Measurements from ENCODE around the gene KCNIP4. TPM values are rescaled to one million over a fixed set of nuclear protein-coding genes. Genes with fewer than 3 reads are reported as not detected.

Gene KCNIP4
- total RNA-seq, 1 experiment from 2014 or later: not detected

DNA sequence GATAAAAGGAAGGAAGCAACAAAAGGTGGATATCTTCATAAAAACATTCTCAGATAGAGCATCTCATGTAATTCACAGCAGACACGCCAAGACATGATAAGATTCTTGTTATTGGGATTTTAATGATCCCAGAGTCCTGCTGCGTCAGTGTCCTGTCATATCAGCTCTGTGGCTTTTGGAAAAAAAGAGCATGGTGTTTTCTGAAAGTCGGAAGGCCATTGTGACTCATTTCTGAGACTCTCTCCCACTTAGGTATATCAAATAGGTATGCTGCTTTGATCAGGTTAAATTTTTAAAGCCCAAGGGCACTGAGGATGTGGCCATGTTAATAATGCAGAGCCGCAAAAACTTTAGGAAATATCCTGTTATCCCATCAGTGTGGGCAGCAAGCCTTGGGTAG is 481.0 kb downstream of the KCNIP4 start:
- no peak for DNase-seq (ENCODE audit: low spot score)

DNA sequence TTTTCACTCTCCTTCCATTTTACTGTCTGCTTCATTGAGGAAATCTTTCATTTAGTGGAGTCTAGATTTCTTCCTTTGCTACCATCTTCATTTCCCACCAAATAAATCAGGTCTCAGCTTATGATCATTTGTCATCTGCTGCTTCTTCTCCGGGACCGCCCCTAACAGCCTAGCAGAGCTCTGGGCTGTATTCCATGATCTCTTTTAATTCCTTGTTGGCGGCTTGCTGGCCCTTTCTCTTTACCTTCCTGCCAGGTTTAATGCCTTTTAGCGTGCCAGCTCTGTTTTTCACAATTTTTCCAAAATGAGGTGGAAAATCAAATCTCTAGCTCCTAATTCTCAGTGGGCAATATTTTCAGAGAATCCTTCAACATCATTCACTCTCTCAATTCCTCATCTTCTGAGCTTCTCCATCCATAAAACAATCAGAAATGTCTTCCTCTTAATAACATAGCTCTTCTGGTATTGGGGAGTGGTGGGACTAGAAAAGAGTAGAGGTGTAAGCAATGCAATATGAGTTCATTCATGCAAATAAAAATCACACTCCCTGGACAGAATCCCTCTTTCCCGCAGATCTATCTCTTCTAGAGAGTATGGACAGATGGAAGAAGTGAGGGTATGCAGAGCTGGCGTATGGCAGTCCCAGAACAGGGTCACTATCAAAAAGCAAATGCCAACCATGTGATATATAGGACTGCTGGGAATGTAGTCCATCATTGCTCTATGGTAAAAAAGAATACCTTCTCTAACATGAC is 491.3 kb downstream of the KCNIP4 start:
- DNase-seq (ENCODE audit: low spot score): no peak

DNA sequence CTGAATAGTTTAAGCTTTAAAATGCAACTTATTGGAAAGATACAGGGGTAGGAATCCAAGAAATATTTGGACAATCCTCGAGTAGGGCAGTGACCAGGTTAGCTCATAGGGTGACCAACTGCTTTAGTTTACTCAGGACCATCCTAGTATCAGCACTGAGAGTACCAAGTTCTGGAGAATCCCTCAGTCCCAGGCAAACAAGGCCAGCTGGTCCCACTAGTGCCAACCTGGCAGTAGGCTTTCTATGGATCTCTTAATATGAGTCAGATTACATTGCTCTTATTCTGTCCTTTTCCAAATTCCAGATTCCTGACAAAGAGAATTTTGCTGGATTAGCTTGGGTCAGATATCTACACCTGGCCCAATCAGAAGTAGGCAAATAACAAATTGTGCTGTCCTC is 493.7 kb downstream of the KCNIP4 start:
- no peak for DNase-seq (ENCODE audit: low spot score)

DNA sequence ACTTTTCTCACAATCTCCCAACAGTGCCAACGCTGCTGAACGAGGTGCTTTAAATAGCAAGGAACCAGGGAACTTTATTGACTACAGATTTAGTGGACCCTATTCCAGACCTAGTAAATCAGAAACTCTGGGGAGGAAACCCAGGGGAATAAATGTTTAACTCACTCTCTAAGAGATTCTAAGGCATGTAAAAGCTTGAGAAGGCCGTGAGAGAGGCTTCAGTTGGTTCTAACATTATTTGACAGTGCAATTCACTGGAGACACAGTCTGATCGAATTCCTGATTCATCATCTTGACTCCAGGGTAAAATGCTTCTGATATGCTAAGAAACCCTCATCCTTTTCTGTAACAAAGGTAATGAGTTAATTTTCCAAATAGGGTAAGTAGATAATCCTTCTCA is 494.4 kb downstream of the KCNIP4 start:
- no peak for DNase-seq (ENCODE audit: low spot score)

DNA sequence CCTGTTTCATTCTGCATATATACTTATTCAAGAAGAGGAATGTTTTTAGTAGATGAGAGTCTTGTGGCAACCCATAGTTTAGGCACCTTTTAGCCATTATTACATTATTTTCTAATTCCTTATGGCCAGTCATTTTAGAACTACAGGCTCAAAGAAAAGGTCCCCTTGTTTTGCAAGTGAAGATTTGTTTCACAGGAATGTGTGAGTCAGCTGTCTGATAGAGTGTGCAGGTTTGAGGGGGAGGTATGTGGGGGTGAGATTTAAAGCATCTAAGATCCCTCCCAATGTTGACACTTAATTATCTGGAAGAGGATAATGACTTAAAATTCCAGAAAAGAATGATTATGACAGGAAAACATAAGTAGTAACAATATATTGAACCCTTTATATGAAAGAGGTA is 495.6 kb downstream of the KCNIP4 start:
- no peak for DNase-seq (ENCODE audit: low spot score)

DNA sequence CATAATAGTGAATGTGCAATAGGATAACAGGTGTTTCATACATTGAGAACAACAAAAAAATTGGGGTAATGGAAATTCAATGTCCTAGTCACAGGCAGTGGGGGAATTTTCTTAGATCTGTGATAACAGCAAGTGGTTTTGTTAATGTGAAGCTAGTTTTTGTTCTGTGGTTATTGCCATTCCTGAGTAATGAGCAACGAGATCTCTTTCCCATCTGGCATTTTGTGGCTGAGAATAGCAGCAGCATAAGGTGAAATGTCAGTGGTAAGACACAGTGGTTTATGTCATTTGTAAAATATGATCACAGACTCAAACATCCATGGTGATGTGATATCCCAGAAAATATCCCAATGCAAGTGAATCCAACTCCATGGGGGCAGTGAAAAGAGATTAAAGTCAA is 497.5 kb downstream of the KCNIP4 start:
- peak; percentile 46 for DNase-seq (ENCODE audit: low spot score)

DNA sequence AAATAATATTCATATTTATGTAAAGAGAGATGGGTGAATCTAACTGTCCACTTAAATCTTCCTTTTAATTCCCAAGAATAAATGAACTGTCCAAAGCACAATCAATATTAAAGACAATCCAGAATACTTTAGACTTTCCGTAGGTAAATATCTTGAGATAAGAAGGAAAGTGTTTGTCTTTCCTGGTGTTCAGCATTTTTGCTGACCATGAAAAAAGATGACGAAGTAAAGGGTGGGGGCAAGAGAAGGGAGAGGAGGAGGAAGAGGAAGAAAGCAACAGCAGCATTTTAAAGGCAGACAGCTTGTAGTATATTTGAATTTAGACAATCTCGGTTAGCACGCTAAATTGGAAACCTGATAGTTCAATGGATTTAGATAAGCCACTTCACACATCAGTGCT is 498.2 kb downstream of the KCNIP4 start:
- no peak for DNase-seq (ENCODE audit: low spot score)

DNA sequence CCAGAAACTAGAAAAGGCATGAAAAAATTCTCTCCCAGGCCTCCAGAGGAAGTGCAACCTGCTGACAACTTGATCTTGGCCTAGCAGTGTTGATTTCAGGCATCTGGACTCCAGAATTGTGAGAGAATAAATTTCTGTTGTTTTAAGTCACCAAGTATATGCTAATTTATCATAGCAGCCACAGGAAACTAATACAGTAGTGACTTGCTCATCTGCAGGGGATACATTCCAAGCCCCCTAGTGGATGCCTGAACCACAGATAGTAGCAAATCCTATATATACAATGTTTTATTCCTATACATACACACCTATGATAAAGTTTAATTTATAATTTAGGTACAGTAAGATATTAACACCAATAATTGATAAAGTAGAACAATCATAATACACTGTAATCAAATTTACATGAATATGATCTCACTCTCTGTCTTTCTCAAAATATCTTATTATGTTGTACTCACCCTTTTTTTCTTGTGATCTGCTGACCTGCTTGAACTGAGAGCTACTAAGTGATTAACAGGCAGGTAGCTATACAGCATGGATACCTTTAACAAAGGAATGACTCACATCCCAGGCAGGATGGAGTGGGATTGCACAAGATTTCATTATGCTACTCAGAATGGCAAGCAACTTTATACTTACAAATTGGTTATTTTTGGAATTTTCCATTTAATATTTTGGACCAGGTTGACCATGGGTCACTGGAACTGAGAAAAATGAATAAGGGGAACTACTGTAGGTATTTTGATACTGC is 501.1 kb downstream of the KCNIP4 start:
- DNase-seq (ENCODE audit: low spot score): no peak

DNA sequence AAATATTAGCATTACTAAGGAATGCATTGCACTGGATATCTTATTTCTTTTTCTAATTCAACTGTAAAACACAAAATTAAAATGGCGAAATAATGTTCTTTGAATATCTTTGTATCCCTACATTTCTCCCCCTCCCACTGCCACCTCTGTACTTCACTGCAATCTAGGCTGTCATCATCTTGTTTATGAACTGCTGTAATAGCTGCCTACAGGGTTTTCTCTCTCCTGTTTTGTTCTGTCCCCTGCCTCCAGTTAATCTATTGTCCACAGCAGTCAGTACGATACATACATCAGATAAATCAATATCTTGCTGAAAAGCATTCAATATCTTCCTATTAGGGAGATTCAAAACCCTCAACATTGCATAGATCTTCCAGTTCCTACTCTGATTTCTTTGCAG is 528.4 kb downstream of the KCNIP4 start:
- no peak for DNase-seq (ENCODE audit: low spot score)

DNA sequence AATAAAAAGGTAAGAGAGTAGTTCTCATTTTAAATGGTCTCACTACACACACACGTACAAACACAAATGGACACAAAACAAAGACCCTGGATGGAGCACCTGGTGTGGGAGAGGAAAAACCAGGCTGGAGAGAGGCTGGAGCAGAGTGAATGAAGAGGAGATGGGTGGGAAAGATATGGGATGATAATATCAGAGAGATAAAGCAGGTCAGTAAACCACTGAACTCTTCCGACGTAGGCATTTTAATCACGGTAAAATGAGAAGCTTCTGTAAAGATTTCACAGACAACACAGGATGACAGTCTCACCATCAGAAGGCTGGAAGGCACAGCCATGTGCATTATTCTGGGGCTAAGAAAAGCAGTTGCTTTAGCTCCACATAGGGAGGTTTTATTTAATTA is 532.8 kb downstream of the KCNIP4 start:
- no peak for DNase-seq (ENCODE audit: low spot score)

DNA sequence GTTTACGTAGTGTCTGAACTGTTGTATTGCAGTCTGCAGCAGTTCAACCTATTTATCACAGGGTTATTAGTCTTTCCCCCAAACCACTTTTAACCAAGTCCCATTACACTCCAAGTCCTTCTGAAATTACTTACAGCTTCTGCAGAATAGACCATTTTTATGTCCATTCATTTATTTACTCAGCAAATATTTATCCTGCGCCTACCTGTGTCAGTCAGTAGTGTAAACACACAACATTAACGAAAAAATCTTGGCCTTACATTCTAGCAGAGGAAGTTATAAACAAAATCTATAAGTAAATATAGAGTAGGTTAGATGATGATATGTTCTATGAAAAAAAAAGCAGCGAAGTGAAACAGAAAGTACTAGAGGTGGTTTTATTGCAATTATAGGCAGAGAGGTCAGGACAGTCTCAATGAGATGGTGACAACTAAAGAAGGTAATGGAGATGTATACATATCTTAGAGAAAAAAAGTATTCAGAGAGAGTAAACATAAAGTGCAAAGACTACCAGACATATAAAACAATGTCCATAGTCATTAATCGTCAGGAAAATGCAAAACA is 534.7 kb downstream of the KCNIP4 start:
- no peak for DNase-seq (ENCODE audit: low spot score)

DNA sequence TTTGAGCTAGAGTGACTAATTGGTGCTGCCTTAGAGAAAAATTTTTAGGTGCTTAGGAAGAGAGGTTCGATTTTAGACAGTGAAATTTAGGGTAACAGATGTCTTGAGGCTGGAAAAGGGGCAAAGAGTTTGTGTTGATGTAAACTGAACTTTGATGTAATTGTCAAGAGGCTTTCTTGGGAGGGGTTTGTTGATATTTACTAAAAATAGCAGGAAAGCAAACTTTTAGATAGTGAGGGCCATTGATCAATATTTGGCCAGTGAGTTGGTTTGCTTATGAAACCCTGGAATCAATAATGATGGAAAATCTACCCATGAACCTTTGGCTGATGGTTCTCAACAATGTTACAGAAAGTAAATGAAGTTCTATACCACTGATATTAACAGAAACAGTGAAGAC is 537.5 kb downstream of the KCNIP4 start:
- no peak for DNase-seq (ENCODE audit: low spot score)

DNA sequence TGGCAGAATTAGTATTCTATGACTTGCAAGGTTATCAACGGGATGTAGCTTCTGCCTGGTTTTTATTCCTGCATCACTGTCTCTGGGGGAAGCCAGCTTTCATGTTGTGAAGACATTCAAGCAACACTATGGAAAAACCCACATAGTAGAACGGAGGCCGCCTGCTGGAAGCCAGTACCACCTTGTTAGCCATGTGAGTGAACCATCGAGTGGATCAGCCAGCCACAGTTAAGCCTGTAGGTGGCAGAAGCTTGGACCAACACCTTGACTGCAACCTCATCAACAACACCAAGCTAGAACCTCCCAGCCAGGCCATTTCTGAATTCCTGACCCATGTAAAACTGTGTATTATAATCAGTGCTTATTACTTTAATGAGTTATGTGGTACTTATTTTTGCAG is 538.2 kb downstream of the KCNIP4 start:
- no peak for DNase-seq (ENCODE audit: low spot score)

DNA sequence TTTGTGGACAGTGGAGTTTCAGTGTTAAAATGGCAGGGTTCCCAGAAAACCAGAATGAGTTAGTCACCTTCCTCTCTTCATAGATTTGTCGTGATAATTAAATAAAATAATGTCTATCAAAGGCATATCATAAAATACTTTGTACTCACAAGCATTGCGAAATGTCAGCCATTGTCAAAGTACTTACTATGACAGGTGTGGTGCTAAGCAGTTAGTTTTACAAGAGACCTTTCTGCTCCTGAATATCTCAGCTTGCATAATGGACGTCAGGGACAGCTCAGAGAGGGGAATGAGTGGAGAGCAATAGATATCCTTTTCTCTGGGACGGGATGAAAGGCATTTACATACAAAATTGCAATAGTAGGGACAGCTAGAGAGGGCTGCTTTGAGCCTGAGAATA is 560.9 kb downstream of the KCNIP4 start:
- DNase-seq (ENCODE audit: low spot score): no peak

DNA sequence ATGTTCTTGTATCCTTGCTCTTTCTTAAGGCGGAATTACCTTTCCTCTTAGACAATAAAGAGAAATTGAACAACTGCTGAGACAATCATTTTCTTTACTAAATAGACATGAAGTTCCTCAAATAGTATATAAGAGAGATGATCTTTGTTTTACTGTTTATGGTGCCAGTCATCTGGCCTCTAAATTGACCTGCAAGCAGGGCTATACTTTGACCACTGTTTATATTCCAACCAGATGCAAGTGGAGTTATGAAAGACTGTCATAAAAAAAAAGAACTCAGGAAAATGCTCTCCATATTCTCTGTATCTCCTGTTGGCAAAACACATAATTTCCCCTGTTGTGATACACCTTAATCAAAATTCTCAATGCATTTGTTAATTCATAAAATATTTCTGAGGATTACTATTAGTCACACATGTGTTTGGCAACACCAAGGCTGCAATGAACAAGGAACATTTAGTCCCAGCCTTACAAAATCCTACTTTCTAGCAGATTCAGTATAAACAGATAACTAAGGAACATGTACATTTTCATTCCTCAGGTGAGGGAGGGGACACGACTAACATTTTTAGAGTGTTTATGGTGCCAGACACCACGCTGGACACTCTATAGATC is 562.3 kb downstream of the KCNIP4 start:
- no peak for DNase-seq (ENCODE audit: low spot score)

DNA sequence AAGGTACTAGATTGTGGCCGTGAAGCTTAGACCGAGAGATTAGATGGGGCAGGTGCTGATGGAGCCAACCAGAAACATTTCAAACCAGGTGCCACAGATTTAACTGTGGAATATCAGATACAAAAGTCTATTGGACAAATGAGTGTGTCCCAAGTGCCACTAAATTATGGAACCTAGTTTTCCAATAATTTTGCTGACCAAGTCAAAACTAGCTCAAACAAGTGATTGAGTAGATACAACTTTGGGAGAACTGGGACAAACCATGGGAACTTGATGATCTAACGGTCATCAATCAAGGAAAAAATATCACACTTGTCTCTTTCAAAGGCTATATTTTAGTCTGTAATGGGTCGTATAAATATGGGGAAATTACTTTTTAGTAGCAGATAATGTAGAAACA is 562.9 kb downstream of the KCNIP4 start:
- DNase-seq (ENCODE audit: low spot score): no peak

DNA sequence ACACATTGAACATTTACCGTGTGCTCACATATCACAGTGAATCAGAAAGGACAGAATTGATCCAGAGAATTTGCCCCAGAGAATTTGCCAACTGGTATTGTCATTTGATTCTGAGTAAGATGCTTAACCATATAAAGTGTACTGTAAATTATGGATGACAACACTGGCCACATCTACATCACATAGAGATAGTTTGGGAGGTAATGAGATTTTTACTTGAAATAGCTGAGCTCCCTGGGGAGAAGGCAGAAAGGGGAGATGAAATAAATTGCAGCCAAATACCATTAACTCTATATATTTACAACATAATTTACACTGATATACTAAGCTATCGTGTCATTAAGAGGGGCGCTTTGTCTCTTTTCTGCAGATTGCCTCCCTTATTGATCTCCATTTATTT is 564.0 kb downstream of the KCNIP4 start:
- DNase-seq (ENCODE audit: low spot score): no peak

DNA sequence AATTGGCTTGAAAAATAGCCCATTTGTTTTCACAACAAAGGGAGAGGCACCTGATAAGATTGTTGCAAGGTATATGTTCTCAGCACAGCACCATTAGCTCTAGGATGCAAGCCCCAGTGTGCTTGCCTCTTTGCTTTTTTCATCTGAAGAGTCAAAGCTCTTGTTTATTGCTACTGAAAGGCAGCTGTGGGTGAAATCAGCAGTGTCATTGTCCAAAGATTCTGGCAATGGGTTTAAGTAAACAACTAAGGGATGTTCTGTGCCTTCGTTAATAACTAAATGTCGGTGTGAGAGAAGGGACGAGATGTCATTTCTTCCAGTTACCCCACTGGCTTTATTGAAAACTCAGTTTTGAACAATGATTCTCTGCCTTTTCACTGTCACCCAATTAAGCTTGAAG is 567.7 kb downstream of the KCNIP4 start:
- no peak for DNase-seq (ENCODE audit: low spot score)

DNA sequence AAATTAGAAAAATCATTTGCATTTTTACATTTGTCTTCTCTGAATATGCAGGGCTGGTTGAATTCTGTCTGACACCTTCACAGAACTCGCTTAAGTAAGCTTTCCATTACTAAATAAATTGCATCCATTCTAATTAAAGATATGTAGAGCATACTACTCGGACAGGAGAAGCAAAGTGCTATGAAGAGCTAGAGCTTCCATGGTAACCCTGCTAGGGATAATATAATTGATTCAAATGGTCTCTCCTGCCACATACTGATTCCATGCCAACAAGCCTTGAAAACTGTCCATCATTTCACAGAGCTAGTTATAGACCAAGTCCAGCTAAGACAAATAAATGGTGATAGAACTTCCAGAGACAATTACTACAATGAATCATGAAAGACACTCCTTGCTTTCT is 571.5 kb downstream of the KCNIP4 start:
- DNase-seq (ENCODE audit: low spot score): no peak

DNA sequence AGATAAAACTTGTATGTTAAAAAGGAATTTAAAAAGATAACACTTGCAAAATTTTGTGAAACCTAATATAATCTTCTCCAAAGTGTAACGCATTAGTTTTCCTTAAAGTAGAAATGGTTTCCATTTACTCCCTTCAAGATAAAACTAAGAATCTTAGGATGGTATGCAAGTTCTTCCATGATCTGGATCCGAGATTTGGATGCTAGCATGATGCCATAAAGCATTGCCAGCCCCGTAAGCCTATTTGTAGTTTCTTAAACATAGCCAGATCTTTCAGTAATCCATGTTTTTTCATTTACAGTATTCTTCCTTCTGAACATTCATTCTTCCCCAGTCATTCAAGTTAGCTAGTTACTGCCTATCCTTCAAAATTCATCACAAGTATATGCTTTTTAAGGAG is 572.4 kb downstream of the KCNIP4 start:
- DNase-seq (ENCODE audit: low spot score): no peak

DNA sequence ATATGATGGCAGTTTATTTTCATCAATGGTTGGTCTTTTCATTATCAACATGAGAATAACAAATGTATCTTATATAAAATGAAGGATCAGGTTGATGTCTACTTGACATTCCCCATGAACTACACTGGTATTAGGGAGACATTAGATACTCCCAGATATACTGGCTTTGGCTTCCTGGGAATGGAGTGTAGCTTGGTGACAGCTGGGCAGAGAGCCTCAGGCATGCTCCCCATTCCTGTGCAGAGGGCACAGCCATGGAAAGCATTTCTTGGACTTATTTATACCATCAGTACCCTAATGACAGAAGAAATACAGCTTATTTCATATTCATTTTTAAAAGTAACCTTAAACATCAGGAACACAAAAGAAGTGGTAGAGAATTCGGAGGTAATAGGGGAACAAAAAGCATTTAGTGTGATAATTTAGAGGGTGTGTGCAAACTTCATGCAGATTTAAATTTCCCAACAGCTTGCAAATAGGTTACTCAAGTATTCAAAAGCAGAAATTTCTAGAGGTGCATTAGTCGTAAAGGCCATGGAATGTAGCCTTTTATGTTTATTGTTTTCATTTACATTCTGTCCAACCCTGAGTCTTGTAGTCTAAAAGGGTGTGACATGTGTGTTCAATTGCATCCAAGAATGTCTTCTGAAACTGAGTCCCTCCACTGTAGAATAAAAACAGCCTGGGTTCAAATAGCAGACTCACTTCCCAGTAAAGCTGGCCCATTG is 573.8 kb downstream of the KCNIP4 start:
- DNase-seq (ENCODE audit: low spot score): no peak

DNA sequence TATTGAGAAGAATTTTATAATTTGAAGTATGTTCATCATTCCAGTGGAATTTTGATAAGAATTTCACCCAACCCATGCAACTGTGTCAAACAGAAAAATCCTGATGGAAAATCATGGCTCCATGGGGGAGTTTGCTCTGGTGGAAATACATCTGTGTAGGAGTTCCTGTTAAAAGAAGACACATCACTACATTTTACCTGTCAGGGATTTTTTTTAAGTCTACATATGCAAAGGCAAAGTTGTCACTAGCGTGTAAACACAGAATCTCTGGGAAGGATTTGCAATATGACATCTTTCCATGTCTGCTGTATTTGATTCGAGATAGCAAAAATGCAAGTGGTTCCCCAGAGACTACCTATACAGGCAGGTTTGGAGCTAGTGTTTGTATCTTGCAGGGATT is 581.0 kb downstream of the KCNIP4 start:
- no peak for DNase-seq (ENCODE audit: low spot score)
